HG03521 (cell line): ENCODE results near the gene TBATA.

Source experiments
- ATAC-seq: cut with Tn5 transposase; IDR thresholded peaks from one replicate; pipeline ENCODE4 v1.9.1; 2021; ENCODE audit warnings: mild to moderate bottlenecking, moderate library complexity; ENCODE audit not compliant: unreplicated experiment

TBATA gene

GRCh38 chr10:70747192-70747965 lies 37.8 kb downstream of the TBATA start:
- no peak for ATAC-seq

GRCh38 chr10:70745555-70745954 lies 39.6 kb downstream of the TBATA start:
- no peak for ATAC-seq

- no peak for ATAC-seq
Observed at GRCh38 chr10:70744617-70745143, 40.5 kb downstream of the TBATA start.

GRCh38 chr10:70743879-70744278 lies 41.3 kb downstream of the TBATA start:
- ATAC-seq: no peak

GRCh38 chr10:70743430-70743788 lies 41.8 kb downstream of the TBATA start:
- ATAC-seq: no peak

- ATAC-seq: no peak
Observed at GRCh38 chr10:70742537-70743429, 42.4 kb downstream of the TBATA start.

GRCh38 chr10:70740406-70741288 lies 44.5 kb downstream of the TBATA start:
- ATAC-seq: no peak

GRCh38 chr10:70738761-70739121 lies 46.4 kb downstream of the TBATA start:
- no peak for ATAC-seq

GRCh38 chr10:70738006-70738760 lies 47.0 kb downstream of the TBATA start:
- no peak for ATAC-seq

- no peak for ATAC-seq
Observed at GRCh38 chr10:70737250-70737649, 47.9 kb downstream of the TBATA start.

GRCh38 chr10:70736525-70736924 lies 48.7 kb downstream of the TBATA start:
- no peak for ATAC-seq

- ATAC-seq: no peak
Observed at GRCh38 chr10:70735161-70735560, 50.0 kb downstream of the TBATA start.

GRCh38 chr10:70733051-70733450 lies 52.1 kb downstream of the TBATA start:
- ATAC-seq: no peak

GRCh38 chr10:70732569-70732968 lies 52.6 kb downstream of the TBATA start:
- no peak for ATAC-seq

GRCh38 chr10:70730955-70731354 lies 54.2 kb downstream of the TBATA start:
- no peak for ATAC-seq

GRCh38 chr10:70729763-70730357 lies 55.3 kb downstream of the TBATA start:
- no peak for ATAC-seq

GRCh38 chr10:70728328-70728727 lies 56.8 kb downstream of the TBATA start:
- ATAC-seq: no peak

GRCh38 chr10:70726909-70727495 lies 58.2 kb downstream of the TBATA start:
- ATAC-seq: no peak

- no peak for ATAC-seq
Observed at GRCh38 chr10:70723771-70724170, 61.4 kb downstream of the TBATA start.
